Activated CD4-positive, alpha-beta T cell treated with anti-CD3 and anti-CD28 coated beads, Interleukin-2, amount 10 ng/mL, durations not matched to agents 7 days and 5 days (primary cell): ENCODE measurements around the gene ZNF70. TPM values are rescaled to one million over a fixed set of nuclear protein-coding genes. Genes with fewer than 3 reads are reported as not detected.

ENCODE experiments used
- CTCF ChIA-PET: fragments of 350-600 bp; sonication (Branson Sonifier 250); formaldehyde crosslinking; loops from one replicate; lab custom pipeline; 2021; ENCODE audit warnings: antibody characterized with exemption; lab: Charles Lee
- POLR2A ChIA-PET: fragments of 350-600 bp; sonication (Branson Sonifier 250); formaldehyde crosslinking; loops from one replicate; lab custom pipeline; 2021; ENCODE audit warnings: antibody characterized with exemption; lab: Charles Lee
- DNase-seq: peaks from one replicate; pipeline ENCODE4 v3.0.0-alpha.2; 2020
- H3K27ac Mint-ChIP-seq: one replicate; pipeline ENCODE4 v1.8.0; 2021; ENCODE audit warnings: mild to moderate bottlenecking, moderate library complexity, mixed read lengths
- H3K27me3 Mint-ChIP-seq: one replicate; pipeline ENCODE4 v1.8.0; 2021; ENCODE audit warnings: mixed read lengths
- H3K36me3 Mint-ChIP-seq: one replicate; pipeline ENCODE4 v1.8.0; 2021; ENCODE audit warnings: low read depth, mixed read lengths
- H3K4me1 Mint-ChIP-seq: one replicate; pipeline ENCODE4 v1.8.0; 2021; ENCODE audit warnings: mixed read lengths
- H3K4me3 Mint-ChIP-seq: one replicate; pipeline ENCODE4 v1.8.0; 2021; ENCODE audit warnings: mild to moderate bottlenecking, moderate library complexity, mixed read lengths
- H3K9me3 Mint-ChIP-seq: one replicate; pipeline ENCODE4 v1.8.0; 2021; ENCODE audit warnings: mixed read lengths
- total RNA-seq, 2 experiments: library from RNA; stranded (reverse); gene quantifications; one replicate each; pipeline ENCODE4 v1.2.3, GENCODE V29; 2021

ZNF70 gene
- total RNA-seq, 2 experiments from 2014 or later = 1.9 to 2.0 TPM

GRCh38 chr22:23691748-23692423 is 59.0 kb downstream of the ZNF70 start:
- peaks cover 22% of the 10 kb centered on the region for H3K4me1 Mint-ChIP-seq
- H3K27ac Mint-ChIP-seq = no peak overlapping the region
- no peak for DNase-seq
- H3K4me3 Mint-ChIP-seq = no peak overlapping the region
- H3K9me3 Mint-ChIP-seq = no peaks in the 10 kb centered on the region
- ChIA-PET CTCF (no interaction called here), POLR2A (no interaction called here)
- peaks cover 37% of the 10 kb centered on the region for H3K36me3 Mint-ChIP-seq
- H3K27me3 Mint-ChIP-seq = no peaks in the 10 kb centered on the region

- Mint-ChIP-seq H3K4me1 (peaks cover 12% of the 10 kb centered on the region), H3K4me3 (no peak within 1 kb of the TSS), H3K27ac (no peak within 1 kb of the TSS), H3K9me3 (no peaks in the 10 kb centered on the region), H3K27me3 (no peaks in the 10 kb centered on the region), H3K36me3 (peaks cover 30% of the 10 kb centered on the region)
- POLR2A ChIA-PET = no interaction called here
- CTCF ChIA-PET = no interaction called here
- DNase-seq = no peak
Measured at GRCh38 chr22:23690713-23691112, 60.2 kb downstream of the ZNF70 start, which contains the start of gene RGL4. Gene RGL4, plus strand, starts transcription at chr22:23691013. Its CDS starts 1,018 bp downstream, at chr22:23692031.

GRCh38 chr22:23689414-23689813 is 61.5 kb downstream of the ZNF70 start:
- peaks cover 2% of the 10 kb centered on the region for H3K4me1 Mint-ChIP-seq
- CTCF ChIA-PET = no interaction called here
- POLR2A ChIA-PET = no interaction called here
- no peak overlapping the region for H3K27ac Mint-ChIP-seq
- H3K4me3 Mint-ChIP-seq = no peak overlapping the region
- no peaks in the 10 kb centered on the region for H3K27me3 Mint-ChIP-seq
- no peak for DNase-seq
- peaks cover 17% of the 10 kb centered on the region for H3K36me3 Mint-ChIP-seq
- H3K9me3 Mint-ChIP-seq = no peaks in the 10 kb centered on the region

Other genes starting within 250 kb of the ZNF70 start
- not detected for gene IGLL1, start 170.8 kb downstream of the ZNF70 start, total RNA-seq
- gene DRICH1, start 118.8 kb downstream of the ZNF70 start, total RNA-seq = 1 to 10 TPM; 1.2 to 1.8 TPM
- 10 to 100 TPM; 29.1 to 30.1 TPM for gene RGL4, start 60.1 kb downstream of the ZNF70 start, total RNA-seq
- not detected for gene VPREB3, start 3.3 kb upstream of the ZNF70 start, total RNA-seq
- gene C22orf15, start 11.9 kb upstream of the ZNF70 start, total RNA-seq = 1 to 10 TPM in 1 of 2 experiments, under 1 TPM in 1; 0.99 to 1.3 TPM
- 10 to 100 TPM; 44.6 to 55.4 TPM for gene CHCHD10, start 16.9 kb upstream of the ZNF70 start, total RNA-seq
- under 1 TPM; 0.27 to 0.50 TPM for gene MMP11, start 21.7 kb upstream of the ZNF70 start, total RNA-seq
- 10 to 100 TPM; 91.4 to 92.6 TPM for gene SMARCB1, start 35.9 kb upstream of the ZNF70 start, total RNA-seq
- 1 to 10 TPM; 9.0 to 9.9 TPM for gene DERL3, start 87.9 kb upstream of the ZNF70 start, total RNA-seq
- 1 to 10 TPM; 7.8 to 8.8 TPM for gene SLC2A11, start 106.8 kb upstream of the ZNF70 start, total RNA-seq
- gene MIF, start 143.3 kb upstream of the ZNF70 start, total RNA-seq = 100 to 1,000 TPM; 716 to 730 TPM
- not detected for gene GSTT2B, start 210.1 kb upstream of the ZNF70 start, total RNA-seq
- gene DDTL, start 215.8 kb upstream of the ZNF70 start, total RNA-seq = 1 to 10 TPM; 3.3 to 3.4 TPM
- gene DDT, start 223.3 kb upstream of the ZNF70 start, total RNA-seq = 100 to 1,000 TPM; 117 to 129 TPM
- not detected for gene GSTT2, start 229.0 kb upstream of the ZNF70 start, total RNA-seq